IMR-90 (cell line): ENCODE data around the gene PDS5B. TPM values are rescaled to one million over a fixed set of nuclear protein-coding genes. Genes with fewer than 3 reads are reported as not detected.

Experiments
- ATAC-seq: fragments of 200-7000 bp; cut with Tn5 transposase; 2 replicates; pipeline ENCODE4 v1.9.1; 2020; ENCODE audit warnings: low read depth, mild to moderate bottlenecking, moderate library complexity
- BruUV-seq: library from RNA; stranded (reverse); fragments of 400-500 nt; replicated peaks from 2 replicates; lab custom pipeline; 2021; lab: Mats Ljungman, UMichigan
- CTCF ChIA-PET: fragments of 300-600 bp; formaldehyde crosslinking; extraction: SDS; loops from one replicate; lab custom pipeline; 2021; ENCODE audit warnings: antibody characterized with exemption; lab: Yijun Ruan, JAX
- POLR2A ChIA-PET: fragments of 300-600 bp; sonication (Branson Sonifier 250); formaldehyde crosslinking; loops from one replicate; lab custom pipeline; 2022; ENCODE audit warnings: antibody characterized with exemption; ENCODE audit not compliant: unreplicated experiment; lab: Charles Lee
- DNase-seq: peaks from one replicate; pipeline ENCODE4 v3.0.0; 2013
- H2AFZ ChIP-seq: replicated peaks from 2 replicates; pipeline ENCODE3; 2013; ENCODE audit warnings: low read length, mild to moderate bottlenecking; ENCODE audit not compliant: poor library complexity
- H2AK5ac ChIP-seq: 2 replicates; pipeline ENCODE4 v1.6.1; 2013; ENCODE audit warnings: low read depth, low read length, inconsistent platforms
- H2AK9ac ChIP-seq: replicated peaks from 2 replicates; pipeline ENCODE3; 2013; ENCODE audit warnings: mild to moderate bottlenecking, low read depth, low read length, moderate library complexity; ENCODE audit not compliant: poor library complexity
- H2BK120ac ChIP-seq: 2 replicates; pipeline ENCODE4 v1.6.1; 2013; ENCODE audit warnings: low read depth, low read length, inconsistent platforms
- H2BK15ac ChIP-seq: 3 replicates; pipeline ENCODE4 v1.6.1; 2013; ENCODE audit warnings: low read depth, low read length, inconsistent platforms
- H2BK20ac ChIP-seq: 2 replicates; pipeline ENCODE4 v1.6.1; 2013; ENCODE audit warnings: low read depth, mild to moderate bottlenecking, inconsistent platforms, low read length, moderate library complexity
- H2BK5ac ChIP-seq: 2 replicates; pipeline ENCODE4 v1.6.1; 2013; ENCODE audit warnings: mild to moderate bottlenecking, low read depth, low read length, inconsistent platforms; ENCODE audit not compliant: poor library complexity, severe bottlenecking
- H3K14ac ChIP-seq: replicated peaks from 2 replicates; pipeline ENCODE4 v1.6.1; 2013; ENCODE audit warnings: low read depth, low read length, inconsistent platforms
- H3K18ac ChIP-seq: 2 replicates; pipeline ENCODE4 v1.6.1; 2013; ENCODE audit warnings: low read depth, low read length, control low read depth
- H3K23ac ChIP-seq: 2 replicates; pipeline ENCODE4 v1.6.1; 2013; ENCODE audit warnings: low read depth, low read length, inconsistent platforms
- H3K27ac ChIP-seq: 2 replicates; pipeline ENCODE4 v1.5.1; 2013; ENCODE audit warnings: mild to moderate bottlenecking, control low read depth, low read length; ENCODE audit not compliant: insufficient read depth
- H3K27me3 ChIP-seq: 2 replicates; pipeline ENCODE4 v1.6.1; 2013; ENCODE audit warnings: low read length; ENCODE audit not compliant: control insufficient read depth, insufficient read depth
- H3K36me3 ChIP-seq: 2 replicates; pipeline ENCODE4 v1.6.1; 2013; ENCODE audit warnings: low read length, mixed read lengths; ENCODE audit not compliant: control insufficient read depth, insufficient read depth
- H3K4ac ChIP-seq: 2 replicates; pipeline ENCODE4 v1.6.1; 2013; ENCODE audit warnings: low read depth, low read length, inconsistent platforms
- H3K4me1 ChIP-seq: 2 replicates; pipeline ENCODE4 v1.6.1; 2013; ENCODE audit warnings: low read length, mixed read lengths; ENCODE audit not compliant: control insufficient read depth, insufficient read depth
- H3K4me2 ChIP-seq: 2 replicates; pipeline ENCODE4 v1.6.1; 2013; ENCODE audit warnings: low read depth, mild to moderate bottlenecking, control low read depth, low read length, moderate library complexity
- H3K4me3 ChIP-seq: 2 replicates; pipeline ENCODE4 v1.5.1; 2013; ENCODE audit warnings: low read depth, mild to moderate bottlenecking, control low read depth, low read length, moderate library complexity; ENCODE audit not compliant: insufficient read depth
- H3K56ac ChIP-seq: 2 replicates; pipeline ENCODE4 v1.6.1; 2013; ENCODE audit warnings: low read length, inconsistent platforms; ENCODE audit not compliant: insufficient read depth; ENCODE audit errors: extremely low read depth
- H3K79me1 ChIP-seq, 2 experiments: 2 replicates each; pipeline ENCODE4 v1.6.1; 2013; ENCODE audit warnings: low read length in 2 of 2, inconsistent platforms in 1 of 2, low read depth in 1 of 2
- H3K9ac ChIP-seq: 2 replicates; pipeline ENCODE4 v1.6.1; 2013; ENCODE audit warnings: low read depth, low read length, control low read depth
- H3K9me1 ChIP-seq: 2 replicates; pipeline ENCODE4 v1.6.1; 2013; ENCODE audit warnings: low read length, inconsistent platforms; ENCODE audit not compliant: insufficient read depth
- H3K9me3 ChIP-seq: 2 replicates; pipeline ENCODE4 v1.6.1; 2013; ENCODE audit warnings: low read length; ENCODE audit not compliant: control insufficient read depth, insufficient read depth
- H4K20me1 ChIP-seq: 2 replicates; pipeline ENCODE4 v1.6.1; 2013; ENCODE audit warnings: low read length, inconsistent platforms; ENCODE audit not compliant: insufficient read depth
- H4K5ac ChIP-seq: 2 replicates; pipeline ENCODE4 v1.6.1; 2013; ENCODE audit warnings: mild to moderate bottlenecking, low read depth, low read length, control low read depth
- H4K8ac ChIP-seq, 2 experiments: 2 replicates each; pipeline ENCODE4 v1.6.1; 2013; ENCODE audit warnings: low read depth in 2 of 2, low read length in 2 of 2, control low read depth in 1 of 2, inconsistent platforms in 1 of 2
- H4K91ac ChIP-seq: 2 replicates; pipeline ENCODE4 v1.6.1; 2013; ENCODE audit warnings: low read depth, low read length, inconsistent platforms; ENCODE audit not compliant: insufficient read depth
- BHLHE40 ChIP-seq: fragments of 150-350 bp; IDR thresholded peaks from 2 replicates; pipeline ENCODE4 v1.6.1; 2016; ENCODE audit warnings: mild to moderate bottlenecking, low read depth, low read length
- CEBPB ChIP-seq: IDR thresholded peaks from 2 replicates; pipeline ENCODE4 v1.6.1; 2012; ENCODE audit warnings: low read depth, low read length, improper control_type of control experiment
- CHD1 ChIP-seq: IDR thresholded peaks from 2 replicates; pipeline ENCODE4 v1.6.1; 2012; ENCODE audit warnings: low read depth, low read length, improper control_type of control experiment
- CTCF ChIP-seq: conservative IDR thresholded peaks from 2 replicates; pipeline ENCODE4 v1.5.1; 2012; ENCODE audit warnings: mild to moderate bottlenecking, low read depth, low read length, improper control_type of control experiment
- FOS ChIP-seq: fragments of 150-350 bp; IDR thresholded peaks from 2 replicates; pipeline ENCODE4 v1.6.1; 2016; ENCODE audit warnings: low read depth, low read length
- MAFK ChIP-seq: IDR thresholded peaks from 2 replicates; pipeline ENCODE4 v1.6.1; 2012; ENCODE audit warnings: low read depth, low read length, improper control_type of control experiment
- MAZ ChIP-seq: IDR thresholded peaks from 2 replicates; pipeline ENCODE4 v1.6.1; 2012; ENCODE audit warnings: low read depth, mild to moderate bottlenecking, low read length, improper control_type of control experiment, moderate library complexity, borderline replicate concordance
- MXI1 ChIP-seq: IDR thresholded peaks from 2 replicates; pipeline ENCODE4 v1.6.1; 2012; ENCODE audit warnings: low read depth, mild to moderate bottlenecking, low read length, moderate library complexity, borderline replicate concordance
- NFE2L2 ChIP-seq: fragments of 150-350 bp; IDR thresholded peaks from 2 replicates; pipeline ENCODE4 v1.6.1; 2016; ENCODE audit warnings: low read depth, mild to moderate bottlenecking, low read length
- POLR2A ChIP-seq: IDR thresholded peaks from 2 replicates; pipeline ENCODE4 v1.6.1; 2012; ENCODE audit warnings: mild to moderate bottlenecking, low read depth, low read length
- RAD21 ChIP-seq: IDR thresholded peaks from 2 replicates; pipeline ENCODE4 v1.6.1; 2012; ENCODE audit warnings: low read length, improper control_type of control experiment
- RCOR1 ChIP-seq: IDR thresholded peaks from 2 replicates; pipeline ENCODE4 v1.6.1; 2012; ENCODE audit warnings: mild to moderate bottlenecking, low read length, improper control_type of control experiment; ENCODE audit not compliant: insufficient replicate concordance
- RFX5 ChIP-seq: IDR thresholded peaks from 2 replicates; pipeline ENCODE4 v1.8.0; 2012; ENCODE audit warnings: low read depth, mild to moderate bottlenecking, low read length, moderate library complexity
- SMC3 ChIP-seq: fragments of 150-350 bp; IDR thresholded peaks from 2 replicates; pipeline ENCODE4 v1.6.1; 2016; ENCODE audit warnings: low read depth, mild to moderate bottlenecking, antibody characterized with exemption, low read length, moderate library complexity
- USF2 ChIP-seq: fragments of 150-350 bp; IDR thresholded peaks from 2 replicates; pipeline ENCODE4 v1.6.1; 2017; ENCODE audit warnings: mild to moderate bottlenecking, antibody characterized with exemption, low read length, low read depth
- dilution Hi-C: fragments of 300-500 bp; cut with HindIII; formaldehyde crosslinking; loops from one replicate; pipeline ENCODE4 v1.14.3; 2018; ENCODE audit warnings: low sequenced_read_pairs; ENCODE audit not compliant: unreplicated experiment
- in situ Hi-C: fragments of 300-500 bp; cut with MboI; formaldehyde crosslinking; loops from 3 replicates; pipeline ENCODE4 v1.14.3; 2019; ENCODE audit warnings: low sequenced_read_pairs, inconsistent platforms, mixed read lengths
- intact Hi-C: fragments of 100-400 bp; cut with micrococcal nuclease; formaldehyde crosslinking; loops from 2 replicates; pipeline ENCODE4 v1.10.0; 2022
- polyA plus RNA-seq, 3 experiments: library from polyadenylated mRNA; depleted of rRNA; stranded (reverse); fragments of >200 nt; gene quantifications; 2 replicates each; pipeline ENCODE4 v1.2.3, GENCODE V29; 2012; ENCODE audit warnings: low replicate concordance in 1 of 3
- total RNA-seq: library from RNA; depleted of rRNA; stranded (reverse); fragments of >200 nt; gene quantifications from 2 replicates; pipeline ENCODE4 v1.2.3, GENCODE V29; 2012

The PDS5B gene
- total and polyA plus RNA-seq, 2 of the 4 experiments (the other 2 are of a cell fraction): 6.2 to 20.1 TPM

- Histone ChIP-seq H4K20me1 (no peaks in the 10 kb centered on the region), H3K9me3 (peaks cover 3% of the 10 kb centered on the region; the same call in 1 of the 2 replicates), H3K9me1 (no peaks in the 10 kb centered on the region), H2AK9ac (no peak overlapping the region), H4K5ac (no peak overlapping the region), H3K56ac (no peak overlapping the region), H4K91ac (no peak overlapping the region), H4K8ac (no peak overlapping the region), H2BK15ac (no peak overlapping the region), H3K79me1 (no peaks in the 10 kb centered on the region), H3K14ac (no peak overlapping the region), H2BK5ac (no peak overlapping the region), H3K4ac (no peak overlapping the region), H3K27ac (no peak overlapping the region), H3K23ac (no peak overlapping the region), H3K27me3 (no peaks in the 10 kb centered on the region), H2BK120ac (no peak overlapping the region), H2AFZ (no peak overlapping the region), H3K18ac (no peak overlapping the region), H2BK20ac (no peak overlapping the region), H3K9ac (no peak overlapping the region), H3K36me3 (peaks cover 9% of the 10 kb centered on the region), H2AK5ac (no peak overlapping the region), H3K4me2 (no peak overlapping the region), H3K4me1 (no peaks in the 10 kb centered on the region), H3K4me3 (no peak overlapping the region)
- CTCF ChIA-PET: no interaction called here
- POLR2A ChIA-PET: no interaction called here
- dilution Hi-C loops: no loop called here
- in situ Hi-C loops: no loop called here
- no peak for TF ChIP-seq MAZ
- no peak for TF ChIP-seq BHLHE40
- no peak for TF ChIP-seq RAD21
- TF ChIP-seq SMC3: no peak
- TF ChIP-seq CHD1: no peak
- no peak for TF ChIP-seq FOS
- no peak for TF ChIP-seq RFX5
- no peak for TF ChIP-seq CEBPB
- no peak for TF ChIP-seq POLR2A
- TF ChIP-seq MXI1: no peak
- TF ChIP-seq MAFK: no peak
- no peak for TF ChIP-seq RCOR1
- TF ChIP-seq CTCF: no peak
- no peak for TF ChIP-seq USF2
- TF ChIP-seq NFE2L2: no peak
- BruUV-seq: no TSS peak
- ATAC-seq (no peak), DNase-seq (no peak)
- intact Hi-C loops: no loop called here
Measured at GRCh38 chr13:32713397-32713796, 127.1 kb downstream of the PDS5B start.
